NCI-H187 treated with DMSO at 0.1 percent for 48 hours (cell line): ENCODE results near the gene CCDC71L.
A peak's percentile ranks its signal among the peaks of the same experiment; 100 is the strongest.

Source experiments
- DNase-seq: peaks from one replicate; lab custom pipeline; 2025; lab: John Stamatoyannopoulos, UW

CCDC71L gene

GRCh38 chr7:106625678-106626301, 35.2 kb downstream of the CCDC71L start:
- DNase-seq = no peak

GRCh38 chr7:106623853-106624252, 37.1 kb downstream of the CCDC71L start:
- no peak for DNase-seq

DNA sequence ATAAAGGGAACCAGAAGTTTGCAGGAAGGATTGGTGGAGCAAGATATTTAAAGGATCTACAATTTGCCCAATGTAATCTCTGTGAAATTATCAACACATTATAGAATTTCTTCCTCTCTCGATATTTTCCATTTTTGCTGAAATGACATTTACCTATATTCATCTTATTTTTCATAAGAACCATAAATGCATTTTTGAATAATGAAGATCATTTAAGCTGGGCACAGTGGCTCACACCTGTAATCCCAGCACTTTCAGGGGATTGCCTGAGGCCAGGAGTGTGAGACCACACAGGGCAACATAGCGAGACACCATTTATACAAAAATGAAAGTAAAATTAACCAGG, 37.7 kb downstream of the CCDC71L start:
- no peak for DNase-seq

DNA sequence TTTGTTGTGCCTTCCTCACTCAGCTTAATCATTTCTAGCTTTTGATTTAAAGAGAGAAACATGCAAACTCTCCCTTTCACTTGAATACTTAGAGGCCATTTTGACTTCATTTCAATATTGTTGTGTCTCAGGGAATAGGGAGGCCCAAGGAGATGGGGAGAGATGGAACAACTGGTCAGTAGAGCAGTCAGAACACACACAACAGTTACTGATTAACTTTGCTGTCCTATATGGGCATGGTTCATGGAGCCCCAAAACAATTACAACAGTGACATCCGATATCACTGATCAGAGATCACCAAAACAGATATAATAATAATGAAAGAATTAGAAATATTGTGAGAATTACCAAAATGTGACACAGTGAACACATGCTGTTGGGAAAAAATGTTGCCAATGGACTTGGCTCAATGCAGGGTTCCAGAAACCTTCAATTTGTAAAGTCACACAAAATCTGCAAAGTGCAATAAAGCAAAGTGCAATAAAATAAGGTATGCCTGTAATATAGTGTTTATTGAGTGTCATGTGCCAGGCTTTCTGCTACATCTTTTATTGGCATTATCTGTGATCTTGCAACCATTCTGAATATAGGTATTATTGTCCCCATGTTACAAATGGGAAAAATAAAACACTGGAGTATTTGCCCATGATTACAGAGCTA, 38.2 kb downstream of the CCDC71L start:
- DNase-seq = no peak

DNA sequence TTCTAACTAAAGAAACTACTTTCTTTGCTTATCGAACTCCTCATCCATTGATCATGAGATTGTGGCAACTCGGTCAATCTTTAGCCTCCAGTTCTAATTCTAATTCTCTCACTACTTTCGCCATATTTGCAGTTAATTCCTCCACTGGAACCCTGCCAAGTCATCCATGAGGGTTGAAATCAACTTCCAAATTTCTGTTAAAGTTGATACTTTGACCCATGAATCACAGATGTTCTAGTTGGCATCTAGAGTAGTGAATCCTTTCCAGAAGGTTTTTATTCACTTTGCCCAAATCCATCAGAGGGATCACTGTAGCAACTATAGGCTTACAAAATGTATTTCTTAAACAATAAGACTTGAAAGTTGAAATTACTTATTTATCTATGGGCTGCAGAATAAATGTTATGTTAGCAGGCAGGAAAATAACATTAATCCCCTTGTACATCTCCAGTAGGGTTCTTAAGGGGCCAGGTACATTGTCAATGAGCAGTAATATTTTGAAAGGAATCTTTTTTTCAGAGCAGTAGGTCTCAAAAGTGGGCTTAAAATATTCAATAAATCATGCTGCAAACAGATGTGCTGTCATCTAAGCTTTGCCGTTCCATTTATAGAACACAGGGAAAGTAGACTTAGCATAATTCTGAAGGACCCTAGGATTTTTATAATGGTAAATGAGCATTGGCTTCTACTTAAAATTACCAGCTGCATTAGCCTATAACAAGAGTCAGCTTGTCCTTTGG, 39.4 kb downstream of the CCDC71L start:
- no peak for DNase-seq

DNA sequence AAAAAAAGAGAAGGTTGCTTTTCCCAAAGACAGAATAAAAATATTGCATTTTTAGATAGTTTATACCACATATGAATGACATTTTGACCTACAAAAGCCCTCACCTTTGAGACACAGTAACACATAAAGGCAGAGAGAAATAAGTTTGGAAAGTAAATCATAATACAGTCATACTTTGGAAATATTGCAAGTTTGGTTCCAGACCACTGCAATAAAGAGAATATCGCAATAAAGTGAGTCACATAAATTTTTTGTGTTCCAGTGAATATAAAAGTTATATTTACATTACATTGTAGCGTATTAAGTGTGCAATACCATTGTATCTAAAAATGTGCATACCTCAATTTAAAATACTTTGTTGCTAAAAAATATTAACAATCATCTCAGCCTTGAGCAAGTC, 40.3 kb downstream of the CCDC71L start:
- no peak for DNase-seq

DNA sequence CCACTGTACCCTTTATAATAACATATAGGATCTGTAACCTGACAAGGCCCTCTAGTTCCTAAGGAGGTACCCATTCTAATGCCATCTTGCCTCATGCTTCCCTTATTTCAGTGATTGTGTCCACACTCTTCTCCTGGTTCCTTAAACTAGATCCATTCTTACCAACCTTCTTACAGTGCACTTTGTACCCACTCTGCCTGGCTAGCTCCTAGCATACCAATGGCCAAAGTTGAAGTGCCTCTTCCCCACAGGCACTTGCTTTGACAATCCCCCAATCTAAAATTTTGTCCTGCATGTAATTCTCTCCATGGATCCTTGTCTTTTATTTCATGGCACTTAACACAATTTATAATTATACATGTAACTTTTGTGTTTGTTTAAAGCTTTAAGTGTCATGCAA, 40.9 kb downstream of the CCDC71L start:
- no peak for DNase-seq

DNA sequence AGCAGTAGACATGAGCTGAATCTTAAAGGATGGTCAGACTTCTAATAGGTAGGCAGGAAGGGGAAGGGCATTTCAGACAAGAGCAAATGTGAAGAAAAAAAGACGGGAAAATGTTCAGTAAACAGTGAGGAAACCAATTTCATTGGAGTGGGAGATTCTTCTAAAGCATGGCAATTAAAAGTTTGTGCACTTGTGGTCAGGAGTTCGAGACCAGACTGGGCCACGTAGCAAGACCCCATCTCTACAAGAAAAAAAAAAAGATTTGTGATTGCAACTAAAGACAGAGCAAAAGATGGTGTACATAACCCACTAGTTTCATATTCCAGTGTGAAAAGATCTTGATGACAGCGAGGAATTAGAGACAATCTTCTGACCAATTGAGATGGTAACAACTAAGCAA, 41.7 kb downstream of the CCDC71L start:
- DNase-seq = no peak

- no peak for DNase-seq
Measured at GRCh38 chr7:106618480-106618879, 42.5 kb downstream of the CCDC71L start.

- no peak for DNase-seq
Measured at GRCh38 chr7:106617860-106618259, 43.1 kb downstream of the CCDC71L start.

DNA sequence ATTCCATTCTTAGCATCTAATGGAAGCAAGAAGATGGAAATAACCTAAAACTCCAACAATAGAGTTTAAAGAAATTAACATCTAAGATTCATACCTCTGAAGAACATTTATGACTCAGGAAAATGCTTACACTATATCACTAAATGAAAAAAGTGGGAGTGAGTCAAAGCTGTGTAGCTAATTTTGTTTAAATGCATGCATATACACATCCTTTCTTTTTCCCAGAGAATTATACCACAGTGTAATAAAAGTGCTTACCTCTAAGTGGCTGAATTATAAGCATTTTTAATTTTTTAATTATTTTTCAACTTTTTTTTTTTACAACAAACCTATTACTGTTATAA, 44.3 kb downstream of the CCDC71L start:
- DNase-seq = no peak

- DNase-seq = no peak
Measured at GRCh38 chr7:106615808-106616707, 44.9 kb downstream of the CCDC71L start.

GRCh38 chr7:106614751-106615150, 46.2 kb downstream of the CCDC71L start:
- DNase-seq = no peak

DNA sequence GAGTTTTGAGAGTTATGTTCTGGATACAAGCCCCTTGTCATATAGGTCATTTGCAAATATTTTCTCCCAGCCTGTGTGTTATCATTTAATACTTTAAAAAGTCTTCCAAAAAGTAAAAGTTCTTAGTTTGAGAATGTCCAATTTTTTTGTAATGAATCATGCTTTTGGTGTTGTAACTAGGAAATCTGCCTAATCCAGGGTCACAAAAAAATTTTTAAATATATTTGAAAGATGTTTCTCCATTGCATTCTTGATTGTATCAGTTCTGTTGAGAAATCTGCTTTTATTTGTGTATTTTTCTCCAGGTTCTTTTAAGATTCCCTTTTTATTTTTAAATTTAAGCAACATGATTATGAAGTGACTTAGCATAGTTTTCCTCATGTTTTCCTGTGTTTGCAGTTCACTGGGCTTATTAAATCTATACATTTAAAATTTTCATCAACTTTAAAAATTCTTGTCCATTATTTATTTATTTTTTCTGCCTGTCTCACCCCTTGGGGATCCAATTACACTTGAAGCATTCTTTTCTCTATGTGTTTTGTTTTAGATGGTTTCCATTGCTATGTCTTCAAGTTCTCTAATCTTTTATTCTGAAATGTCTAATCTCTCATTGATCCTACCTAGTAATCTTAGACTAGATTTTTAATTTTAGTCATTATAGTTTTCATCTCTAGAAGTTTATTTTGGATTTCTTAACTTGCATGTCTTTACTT, 47.0 kb downstream of the CCDC71L start:
- DNase-seq = no peak

GRCh38 chr7:106613279-106613678, 47.7 kb downstream of the CCDC71L start:
- no peak for DNase-seq

GRCh38 chr7:106612432-106612831, 48.5 kb downstream of the CCDC71L start:
- DNase-seq = no peak

- no peak for DNase-seq
Measured at GRCh38 chr7:106611911-106612310, 49.0 kb downstream of the CCDC71L start.

DNA sequence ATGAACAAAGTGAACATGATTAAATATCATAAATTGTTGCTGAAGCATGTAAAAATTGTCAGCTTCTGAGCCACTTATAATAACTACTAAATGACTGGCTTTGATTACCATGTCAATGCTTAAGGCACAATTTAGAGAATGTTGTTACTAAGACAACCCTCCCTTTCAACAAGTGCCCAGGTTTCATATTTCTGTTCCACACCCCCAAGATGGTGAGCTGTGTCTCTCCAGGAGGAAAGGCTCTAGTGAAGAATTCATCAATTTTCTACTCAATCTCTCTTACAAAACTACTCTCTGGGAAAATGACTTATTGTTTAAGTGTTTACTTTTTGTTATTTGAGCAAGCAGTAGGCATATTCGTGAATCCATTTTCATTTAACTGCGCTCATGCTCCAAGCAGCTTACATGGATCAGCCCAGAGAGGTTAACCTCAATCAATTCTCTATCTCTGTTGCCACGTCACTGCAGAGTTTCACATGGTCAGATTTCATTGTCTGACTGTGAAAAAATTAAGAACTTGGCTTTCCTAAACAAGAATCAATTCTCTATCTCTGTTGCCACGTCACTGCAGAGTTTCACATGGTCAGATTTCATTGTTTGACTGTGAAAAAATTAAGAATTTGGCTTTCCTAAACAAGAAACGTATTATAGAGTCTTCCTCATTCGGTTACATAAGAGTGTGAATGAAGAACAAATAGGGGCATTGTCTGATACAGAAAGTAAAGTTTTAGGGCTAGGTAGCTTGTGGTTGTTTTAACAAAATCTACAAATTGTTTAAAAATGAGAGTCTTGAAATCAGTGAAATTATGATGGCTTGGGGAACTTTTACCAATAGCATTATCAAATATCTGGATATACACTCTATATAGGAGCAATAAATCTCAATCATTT, 49.7 kb downstream of the CCDC71L start:
- peak; percentile 93 for DNase-seq

DNA sequence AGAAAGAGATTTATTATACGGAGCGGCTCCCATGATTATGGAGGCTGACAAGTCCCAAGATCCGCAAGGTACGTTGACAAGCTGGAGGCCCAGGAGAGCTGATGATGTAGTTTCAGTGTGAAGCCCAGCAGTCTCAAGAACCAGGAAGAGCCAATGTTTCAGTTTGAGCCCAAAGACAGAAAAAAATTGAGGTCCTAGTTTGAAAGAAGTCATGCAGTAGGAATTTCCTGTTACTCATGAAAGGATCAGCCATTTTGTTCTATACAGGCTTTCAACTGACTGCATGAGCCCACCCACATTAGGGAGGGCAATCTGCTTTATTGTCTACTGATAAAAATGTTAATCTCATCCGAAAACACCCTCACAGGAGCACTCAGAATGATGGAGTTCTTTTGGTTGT, 51.5 kb downstream of the CCDC71L start:
- no peak for DNase-seq

GRCh38 chr7:106608661-106609060, 52.3 kb downstream of the CCDC71L start:
- no peak for DNase-seq
